Kidney epithelial cell (primary cell): ENCODE results near the gene AVPR1B. TPM values are rescaled to one million over a fixed set of nuclear protein-coding genes. Genes with fewer than 3 reads are reported as not detected.

ENCODE experiments used
- DNase-seq: peaks from one replicate; pipeline ENCODE4 v3.0.0-alpha.2; 2010; ENCODE audit warnings: low read depth
- H3K27me3 ChIP-seq: 2 replicates; pipeline ENCODE4 v1.6.0; 2011; ENCODE audit warnings: low read length; ENCODE audit not compliant: control insufficient read depth, insufficient read depth
- H3K36me3 ChIP-seq: 2 replicates; pipeline ENCODE4 v1.5.1; 2011; ENCODE audit warnings: low read length; ENCODE audit not compliant: control insufficient read depth, insufficient read depth
- H3K4me3 ChIP-seq: 2 replicates; pipeline ENCODE4 v1.5.1; 2011; ENCODE audit warnings: low read depth, mild to moderate bottlenecking, control low read depth, low read length
- total RNA-seq: library from RNA; depleted of rRNA; stranded (reverse); fragments of >200 nt; gene quantifications from 2 replicates; pipeline ENCODE4 v1.2.3, GENCODE V29; 2015
- TF ChIP-seq, protein P1 (sequence below): IDR thresholded peaks from 2 replicates; pipeline ENCODE4 v1.5.1; 2011; ENCODE audit warnings: mild to moderate bottlenecking, moderate library complexity, low read length, control low read depth, inconsistent platforms; ENCODE audit not compliant: insufficient read depth, poor library complexity, severe bottlenecking

AVPR1B gene
- total RNA-seq, 1 donor from 2014 or later: not detected

DNA sequence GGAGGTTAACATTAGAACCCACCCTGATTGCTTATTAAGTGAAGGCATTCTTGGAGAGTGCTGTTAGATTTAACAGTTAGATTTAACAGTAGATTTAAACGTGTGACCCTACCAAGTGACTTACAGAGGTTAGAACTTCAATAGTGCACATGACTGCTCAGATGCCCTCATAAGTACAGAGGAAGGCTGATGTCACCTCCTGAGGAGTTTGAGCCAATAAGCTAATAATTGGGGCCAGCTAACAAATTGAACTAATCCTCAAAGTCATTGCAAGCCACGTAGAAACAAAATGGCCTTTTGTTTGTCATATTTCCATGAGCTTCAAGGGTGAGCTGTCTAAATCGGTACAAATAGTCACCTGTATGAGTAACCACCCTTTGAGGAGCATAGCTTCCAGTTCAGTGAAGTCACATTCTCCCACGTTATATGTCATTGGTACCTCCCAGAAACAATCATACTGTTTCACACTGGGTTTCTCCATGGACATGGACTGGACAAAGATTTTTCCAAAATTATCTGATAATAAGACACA is 11.7 kb downstream of the AVPR1B start:
- no peak overlapping the region for H3K4me3 ChIP-seq
- H3K36me3 ChIP-seq: no peaks in the 10 kb centered on the region
- peaks cover 7% of the 10 kb centered on the region for H3K27me3 ChIP-seq
- no peak for DNase-seq
- TF ChIP-seq, protein P1, sequence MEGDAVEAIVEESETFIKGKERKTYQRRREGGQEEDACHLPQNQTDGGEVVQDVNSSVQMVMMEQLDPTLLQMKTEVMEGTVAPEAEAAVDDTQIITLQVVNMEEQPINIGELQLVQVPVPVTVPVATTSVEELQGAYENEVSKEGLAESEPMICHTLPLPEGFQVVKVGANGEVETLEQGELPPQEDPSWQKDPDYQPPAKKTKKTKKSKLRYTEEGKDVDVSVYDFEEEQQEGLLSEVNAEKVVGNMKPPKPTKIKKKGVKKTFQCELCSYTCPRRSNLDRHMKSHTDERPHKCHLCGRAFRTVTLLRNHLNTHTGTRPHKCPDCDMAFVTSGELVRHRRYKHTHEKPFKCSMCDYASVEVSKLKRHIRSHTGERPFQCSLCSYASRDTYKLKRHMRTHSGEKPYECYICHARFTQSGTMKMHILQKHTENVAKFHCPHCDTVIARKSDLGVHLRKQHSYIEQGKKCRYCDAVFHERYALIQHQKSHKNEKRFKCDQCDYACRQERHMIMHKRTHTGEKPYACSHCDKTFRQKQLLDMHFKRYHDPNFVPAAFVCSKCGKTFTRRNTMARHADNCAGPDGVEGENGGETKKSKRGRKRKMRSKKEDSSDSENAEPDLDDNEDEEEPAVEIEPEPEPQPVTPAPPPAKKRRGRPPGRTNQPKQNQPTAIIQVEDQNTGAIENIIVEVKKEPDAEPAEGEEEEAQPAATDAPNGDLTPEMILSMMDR: no peak

DNA sequence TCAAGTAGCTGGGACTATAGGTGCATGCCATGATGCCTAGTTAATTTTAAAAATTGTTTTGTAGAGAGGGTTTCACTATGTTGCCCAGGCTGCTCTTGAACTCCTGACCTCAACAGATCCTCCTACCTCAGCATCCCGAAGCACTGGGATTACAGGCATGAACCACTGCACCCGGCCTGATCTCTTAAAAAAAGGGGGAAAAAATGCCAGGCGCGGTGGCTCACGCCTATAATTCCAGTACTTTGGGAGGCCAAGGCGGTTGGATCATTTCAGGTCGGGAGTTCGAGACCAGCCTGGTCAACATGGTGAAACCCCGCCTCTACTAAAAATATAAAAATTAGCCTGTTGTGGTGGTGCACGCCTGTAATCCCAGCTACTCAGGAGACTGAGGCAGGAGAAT is 13.2 kb downstream of the AVPR1B start:
- Histone ChIP-seq H3K27me3 (peaks cover 7% of the 10 kb centered on the region), H3K36me3 (no peaks in the 10 kb centered on the region), H3K4me3 (no peak overlapping the region)
- DNase-seq: no peak
- TF ChIP-seq, protein P1: no peak

- no peaks in the 10 kb centered on the region for H3K36me3 ChIP-seq
- H3K27me3 ChIP-seq: peaks cover 3% of the 10 kb centered on the region
- TF ChIP-seq, protein P1: no peak
Observed at GRCh38 chr1:206102292-206102936, 14.8 kb downstream of the AVPR1B start.

DNA sequence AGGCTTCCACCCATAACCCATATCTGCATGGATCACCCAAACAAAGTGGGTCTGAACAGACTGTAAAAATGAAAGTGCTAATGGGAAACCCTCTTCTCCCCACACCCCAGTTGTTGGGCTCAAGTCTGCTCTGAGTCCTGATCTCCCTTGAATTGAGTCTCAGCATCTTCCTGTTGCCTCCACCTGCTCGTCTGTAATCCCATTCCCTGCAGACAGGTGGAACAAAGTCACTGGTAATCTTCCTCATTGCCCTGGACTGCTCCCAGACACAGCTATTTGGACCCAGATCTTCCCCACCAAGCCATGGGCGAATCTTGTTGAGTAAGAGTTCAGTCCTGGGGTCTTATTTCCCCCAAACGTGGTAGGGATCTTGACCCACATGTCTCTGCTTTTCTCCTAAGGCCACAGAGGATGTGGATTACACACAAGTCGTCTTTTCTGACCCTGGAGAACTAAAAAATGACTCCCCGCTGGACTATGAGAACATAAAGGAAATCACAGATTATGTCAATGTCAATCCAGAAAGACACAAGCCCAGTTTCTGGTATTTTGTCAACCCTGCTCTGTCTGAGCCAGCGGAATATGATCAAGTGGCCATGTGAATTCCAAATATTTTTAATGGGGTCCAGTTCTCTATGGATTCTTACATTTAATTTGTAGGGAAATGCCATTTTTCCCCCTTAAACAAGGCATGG is 15.7 kb downstream of the AVPR1B start:
- TF ChIP-seq, protein P1: no peak
- no peak for DNase-seq
- no peak overlapping the region for H3K4me3 ChIP-seq

More at GRCh38 chr1:206102292-206102936, 14.8 kb downstream of the AVPR1B start:
- no peak for DNase-seq
- H3K4me3 ChIP-seq: no peak overlapping the region

GRCh38 chr1:206100226-206100815 is 16.9 kb downstream of the AVPR1B start:
- TF ChIP-seq, protein P1: no peak
- no peak overlapping the region for H3K4me3 ChIP-seq
- H3K36me3 ChIP-seq: no peaks in the 10 kb centered on the region
- DNase-seq: no peak
- H3K27me3 ChIP-seq: no peaks in the 10 kb centered on the region

More for the DNA sequence above, 15.7 kb downstream of the AVPR1B start:
- Histone ChIP-seq H3K36me3 (no peaks in the 10 kb centered on the region), H3K27me3 (no peaks in the 10 kb centered on the region)
